Progenitor cell of endocrine pancreas (in vitro differentiated cells): ENCODE results near the gene POMT2. TPM values are rescaled to one million over a fixed set of nuclear protein-coding genes. Genes with fewer than 3 reads are reported as not detected.

ENCODE experiments used
- DNase-seq: peaks from one replicate; pipeline ENCODE4 v3.0.0; 2021; ENCODE audit warnings: low spot score; ENCODE audit not compliant: unreplicated experiment
- H3K27ac Mint-ChIP-seq: 2 replicates; pipeline ENCODE4 v1.8.0; 2021; ENCODE audit warnings: mild to moderate bottlenecking, moderate library complexity, mixed read lengths
- H3K27me3 Mint-ChIP-seq: 2 replicates; pipeline ENCODE4 v1.8.0; 2021; ENCODE audit warnings: mixed read lengths
- H3K36me3 Mint-ChIP-seq: 2 replicates; pipeline ENCODE4 v1.8.0; 2022; ENCODE audit warnings: mixed read lengths; ENCODE audit not compliant: insufficient read depth
- H3K4me1 Mint-ChIP-seq: 2 replicates; pipeline ENCODE4 v1.8.0; 2021; ENCODE audit warnings: low read depth, mixed read lengths
- H3K4me3 Mint-ChIP-seq: 2 replicates; pipeline ENCODE4 v1.8.0; 2021; ENCODE audit warnings: low read depth, mild to moderate bottlenecking, moderate library complexity, mixed read lengths
- H3K9me3 Mint-ChIP-seq: 2 replicates; pipeline ENCODE4 v1.8.0; 2021; ENCODE audit warnings: low read depth, mixed read lengths
- CTCF ChIP-seq: fragments of 200-600 bp; sonication (generic); IDR thresholded peaks from one replicate; pipeline ENCODE4 v1.5.0; 2021; ENCODE audit warnings: antibody characterized with exemption, mild to moderate bottlenecking; ENCODE audit not compliant: unreplicated experiment
- total RNA-seq: library from RNA; stranded (reverse); gene quantifications from 2 replicates; pipeline ENCODE4 v1.2.1, GENCODE V29; 2021

POMT2 gene
- total RNA-seq, 1 donor from 2014 or later: 65.5 TPM

DNA sequence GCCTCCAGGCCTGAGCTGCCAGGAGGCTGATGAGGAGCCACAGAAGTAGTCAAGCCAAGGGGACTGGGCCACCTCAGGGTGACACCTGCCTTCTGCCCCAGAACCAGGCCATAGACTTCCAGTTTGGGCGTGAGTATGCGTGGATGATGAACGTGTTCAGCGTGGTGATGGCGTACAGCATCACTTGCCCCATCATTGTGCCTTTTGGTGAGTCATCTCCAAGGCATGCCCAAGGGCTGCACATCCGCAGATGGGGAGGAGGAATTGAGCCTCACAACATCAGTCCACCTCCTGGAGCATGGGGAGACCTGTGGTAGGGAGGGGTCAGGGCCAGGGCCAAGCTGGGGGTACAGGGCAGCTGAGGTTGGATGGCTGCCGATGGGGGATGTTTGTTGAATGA is 72.0 kb downstream of the POMT2 start:
- Mint-ChIP-seq H3K27me3 (peaks cover 8% of the 10 kb centered on the region), H3K4me1 (no peaks in the 10 kb centered on the region), H3K4me3 (no peak overlapping the region), H3K9me3 (no peaks in the 10 kb centered on the region), H3K36me3 (no peaks in the 10 kb centered on the region), H3K27ac (no peak overlapping the region)
- no peak for TF ChIP-seq CTCF
- no peak for DNase-seq

DNA sequence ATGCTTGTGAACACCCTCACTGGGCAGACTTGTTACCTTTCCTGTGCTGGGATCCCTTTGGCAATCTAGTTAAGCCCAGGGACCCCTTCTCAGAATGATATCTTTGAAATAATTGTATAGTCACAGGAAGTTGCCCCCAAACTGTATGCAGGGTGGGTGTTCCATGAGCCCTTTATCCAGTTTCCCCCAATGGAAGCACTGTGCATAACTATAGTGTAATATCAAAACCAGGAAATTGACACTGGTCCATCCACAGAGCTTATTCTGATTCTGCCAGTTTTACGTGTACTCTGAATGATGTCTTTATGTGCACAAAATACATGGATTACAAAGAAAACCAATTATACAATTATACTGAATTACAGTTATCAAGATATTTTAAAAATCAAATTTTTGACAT is 73.9 kb downstream of the POMT2 start:
- Mint-ChIP-seq H3K4me3 (no peak overlapping the region), H3K9me3 (no peaks in the 10 kb centered on the region), H3K27me3 (peaks cover 8% of the 10 kb centered on the region), H3K27ac (no peak overlapping the region), H3K4me1 (no peaks in the 10 kb centered on the region), H3K36me3 (no peaks in the 10 kb centered on the region)
- no peak for TF ChIP-seq CTCF
- no peak for DNase-seq

DNA sequence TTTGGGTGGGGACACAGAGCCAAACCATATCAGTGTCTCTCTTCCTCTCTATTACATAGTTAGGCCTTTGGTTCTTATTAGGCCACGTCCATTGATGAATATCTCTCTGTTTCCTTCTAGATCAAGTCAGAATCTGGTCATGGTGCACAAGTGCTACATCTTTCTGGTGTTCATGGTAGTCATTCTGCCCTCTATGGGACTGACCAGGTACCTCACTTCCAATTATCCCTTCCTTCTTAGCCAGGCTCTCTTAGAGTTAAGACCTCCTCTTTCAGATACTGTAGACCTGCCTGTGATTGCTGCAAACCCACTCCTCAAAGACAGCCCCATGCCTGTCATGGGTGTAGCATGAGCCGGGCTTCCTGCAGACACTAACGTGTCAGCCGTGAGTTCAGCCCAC is 74.9 kb downstream of the POMT2 start:
- H3K27me3 Mint-ChIP-seq: peaks cover 6% of the 10 kb centered on the region
- no peak overlapping the region for H3K27ac Mint-ChIP-seq
- no peak for TF ChIP-seq CTCF
- H3K4me3 Mint-ChIP-seq: no peak overlapping the region
- no peaks in the 10 kb centered on the region for H3K4me1 Mint-ChIP-seq
- H3K36me3 Mint-ChIP-seq: no peaks in the 10 kb centered on the region
- no peak for DNase-seq
- no peaks in the 10 kb centered on the region for H3K9me3 Mint-ChIP-seq

GRCh38 chr14:77243853-77244252 is 76.8 kb downstream of the POMT2 start:
- H3K4me3 Mint-ChIP-seq: no peak overlapping the region
- H3K9me3 Mint-ChIP-seq: no peaks in the 10 kb centered on the region
- no peaks in the 10 kb centered on the region for H3K4me1 Mint-ChIP-seq
- TF ChIP-seq CTCF: no peak
- no peak for DNase-seq
- no peaks in the 10 kb centered on the region for H3K36me3 Mint-ChIP-seq
- H3K27ac Mint-ChIP-seq: no peak overlapping the region
- H3K27me3 Mint-ChIP-seq: peaks cover 6% of the 10 kb centered on the region

DNA sequence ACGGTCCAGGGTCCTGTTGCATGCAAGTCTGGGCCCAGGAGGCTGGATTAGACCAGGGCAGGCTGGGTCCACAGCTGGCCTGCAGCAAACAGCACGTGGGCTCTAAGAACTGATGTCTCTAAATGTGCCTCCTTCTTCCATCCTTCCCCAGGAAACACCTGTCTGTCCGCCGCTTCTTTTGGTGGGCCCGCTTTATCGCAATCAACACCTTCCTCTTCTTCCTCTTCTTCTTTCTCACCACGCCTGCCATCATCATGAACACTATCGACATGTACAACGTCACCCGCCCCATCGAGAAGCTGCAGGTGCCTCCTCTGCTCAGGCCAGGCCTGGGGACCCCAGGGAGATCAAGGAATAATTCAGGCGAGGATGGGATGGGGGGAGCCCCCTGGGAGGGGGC is 77.9 kb downstream of the POMT2 start:
- Mint-ChIP-seq H3K27ac (no peak overlapping the region), H3K36me3 (no peaks in the 10 kb centered on the region), H3K4me1 (no peaks in the 10 kb centered on the region), H3K27me3 (peaks cover 11% of the 10 kb centered on the region), H3K9me3 (no peaks in the 10 kb centered on the region), H3K4me3 (no peak overlapping the region)
- TF ChIP-seq CTCF: no peak
- DNase-seq: no peak

DNA sequence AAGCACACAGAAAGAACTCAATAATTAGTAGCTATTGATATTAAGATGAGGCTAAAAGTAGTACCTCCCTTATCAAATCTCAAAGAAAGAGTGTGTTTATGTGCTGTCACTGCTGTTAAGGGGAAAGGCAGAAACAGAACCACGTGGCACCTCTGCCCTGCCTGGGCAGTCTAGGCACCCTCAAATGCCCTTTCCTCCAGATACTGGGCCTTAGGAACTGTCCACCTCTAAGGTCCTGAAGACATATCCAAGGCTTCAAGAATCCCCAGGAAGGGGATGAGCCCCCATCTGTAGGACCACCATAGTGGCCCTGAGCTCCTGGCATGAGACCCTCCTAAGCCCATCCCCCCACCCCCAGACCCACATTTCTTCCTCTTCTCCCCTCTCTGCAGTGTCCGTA is 78.7 kb downstream of the POMT2 start:
- no peak overlapping the region for H3K27ac Mint-ChIP-seq
- H3K9me3 Mint-ChIP-seq: no peaks in the 10 kb centered on the region
- DNase-seq: no peak
- no peak for TF ChIP-seq CTCF
- no peaks in the 10 kb centered on the region for H3K4me1 Mint-ChIP-seq
- no peaks in the 10 kb centered on the region for H3K36me3 Mint-ChIP-seq
- no peak overlapping the region for H3K4me3 Mint-ChIP-seq
- peaks cover 15% of the 10 kb centered on the region for H3K27me3 Mint-ChIP-seq
